ENCODE measurements around the gene IL12RB2.

Gene IL12RB2

GRCh38 chr1:67290236-67290635 lies 17.4 kb upstream of the IL12RB2 start:
- H3K27me3 ChIP-seq (replicated peaks; ENCODE audit: insufficient read depth, low read length): no peaks in the 10 kb centered on the region
- DNase-seq: no peak
- no peaks in the 10 kb centered on the region for H3K36me3 ChIP-seq (replicated peaks; ENCODE audit: insufficient read depth, low read length)
- H3K79me2 ChIP-seq (ENCODE audit: low read length): no peaks in the 10 kb centered on the region
- TF ChIP-seq EZH2 (optimal IDR thresholded peaks at IDR 0.05; ENCODE audit: low read depth, low read length) (no peak), CTCF (IDR thresholded peaks at IDR 0.05; ENCODE audit: low read length) (no peak), EZH2phosphoT487 (IDR thresholded peaks at IDR 0.05; ENCODE audit: low read length) (no peak)
- no peak overlapping the region for H2AFZ ChIP-seq (ENCODE audit: low read length)
- no peak overlapping the region for H3K4me3 ChIP-seq (ENCODE audit: low read length)
- no peaks in the 10 kb centered on the region for H3K9me2 ChIP-seq (replicated peaks; ENCODE audit: insufficient read depth, low read length)
- no peaks in the 10 kb centered on the region for H3K4me1 ChIP-seq (ENCODE audit: low read length)
- no peak overlapping the region for H3K27ac ChIP-seq (ENCODE audit: low read length)
- H3K4me2 ChIP-seq (ENCODE audit: low read depth, low read length): no peak overlapping the region
- no peaks in the 10 kb centered on the region for H3K9me3 ChIP-seq (replicated peaks; ENCODE audit: insufficient read depth, low read length)
- H3K9ac ChIP-seq (ENCODE audit: low read length): no peak overlapping the region
- no peaks in the 10 kb centered on the region for H4K20me1 ChIP-seq (ENCODE audit: insufficient read depth, low read length)
- H3F3A ChIP-seq (ENCODE audit: insufficient read depth, low read length): no peaks in the 10 kb centered on the region

GRCh38 chr1:67294836-67295617 lies 12.6 kb upstream of the IL12RB2 start:
- no peak overlapping the region for H2AFZ ChIP-seq (ENCODE audit: low read length)
- no peaks in the 10 kb centered on the region for H3F3A ChIP-seq (ENCODE audit: insufficient read depth, low read length)
- TF ChIP-seq EZH2phosphoT487 (IDR thresholded peaks at IDR 0.05; ENCODE audit: low read length) (no peak), EZH2 (optimal IDR thresholded peaks at IDR 0.05; ENCODE audit: low read depth, low read length) (no peak), CTCF (IDR thresholded peaks at IDR 0.05; ENCODE audit: low read length) (no peak)
- no peaks in the 10 kb centered on the region for H4K20me1 ChIP-seq (ENCODE audit: insufficient read depth, low read length)
- no peak overlapping the region for H3K4me2 ChIP-seq (ENCODE audit: low read depth, low read length)
- H3K9me3 ChIP-seq (replicated peaks; ENCODE audit: insufficient read depth, low read length): no peaks in the 10 kb centered on the region
- no peaks in the 10 kb centered on the region for H3K79me2 ChIP-seq (ENCODE audit: low read length)
- no peaks in the 10 kb centered on the region for H3K9me2 ChIP-seq (replicated peaks; ENCODE audit: insufficient read depth, low read length)
- H3K9ac ChIP-seq (ENCODE audit: low read length): no peak overlapping the region
- no peaks in the 10 kb centered on the region for H3K36me3 ChIP-seq (replicated peaks; ENCODE audit: insufficient read depth, low read length)
- no peaks in the 10 kb centered on the region for H3K27me3 ChIP-seq (replicated peaks; ENCODE audit: insufficient read depth, low read length)
- H3K4me3 ChIP-seq (ENCODE audit: low read length): no peak overlapping the region
- DNase-seq: no peak
- H3K27ac ChIP-seq (ENCODE audit: low read length): no peak overlapping the region
- H3K4me1 ChIP-seq (ENCODE audit: low read length): no peaks in the 10 kb centered on the region

- Histone ChIP-seq H3K36me3 (replicated peaks; ENCODE audit: insufficient read depth, low read length) (no peaks in the 10 kb centered on the region), H3K4me3 (ENCODE audit: low read length) (no peak overlapping the region), H3K4me2 (ENCODE audit: low read depth, low read length) (no peak overlapping the region), H3K27ac (ENCODE audit: low read length) (no peak overlapping the region), H3K9me3 (replicated peaks; ENCODE audit: insufficient read depth, low read length) (no peaks in the 10 kb centered on the region), H2AFZ (ENCODE audit: low read length) (no peak overlapping the region), H3K9me2 (replicated peaks; ENCODE audit: insufficient read depth, low read length) (no peaks in the 10 kb centered on the region), H4K20me1 (ENCODE audit: insufficient read depth, low read length) (no peaks in the 10 kb centered on the region), H3F3A (ENCODE audit: insufficient read depth, low read length) (no peaks in the 10 kb centered on the region), H3K4me1 (ENCODE audit: low read length) (no peaks in the 10 kb centered on the region), H3K9ac (ENCODE audit: low read length) (no peak overlapping the region), H3K79me2 (ENCODE audit: low read length) (no peaks in the 10 kb centered on the region), H3K27me3 (replicated peaks; ENCODE audit: insufficient read depth, low read length) (no peaks in the 10 kb centered on the region)
- no peak for DNase-seq
- no peak for TF ChIP-seq EZH2 (optimal IDR thresholded peaks at IDR 0.05; ENCODE audit: low read depth, low read length)
These were observed 8.9 kb upstream of the IL12RB2 start for GRCh38 chr1:67298762-67299161.

DNA sequence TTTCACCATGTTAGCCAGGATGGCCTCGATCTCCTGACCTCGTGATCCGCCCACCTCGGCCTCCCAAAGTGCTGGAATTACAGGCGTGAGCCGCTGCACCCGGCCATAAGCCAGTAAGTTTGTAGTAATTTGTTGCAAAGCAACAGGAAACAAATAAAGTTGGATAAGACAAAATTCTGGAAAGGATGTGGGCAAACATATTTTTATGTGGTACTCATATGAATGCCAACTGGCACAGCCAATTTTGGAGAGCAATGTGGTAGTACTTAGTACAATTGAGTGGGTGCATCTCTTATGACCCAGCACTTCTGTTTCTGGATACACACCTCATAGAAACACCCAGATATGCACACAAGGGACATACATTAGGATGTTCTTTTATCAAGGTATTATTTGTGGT lies 8.4 kb upstream of the IL12RB2 start:
- H3K79me2 ChIP-seq (ENCODE audit: low read length): no peaks in the 10 kb centered on the region
- no peak overlapping the region for H2AFZ ChIP-seq (ENCODE audit: low read length)
- no peaks in the 10 kb centered on the region for H4K20me1 ChIP-seq (ENCODE audit: insufficient read depth, low read length)
- H3K36me3 ChIP-seq (replicated peaks; ENCODE audit: insufficient read depth, low read length): no peaks in the 10 kb centered on the region
- no peaks in the 10 kb centered on the region for H3K9me2 ChIP-seq (replicated peaks; ENCODE audit: insufficient read depth, low read length)
- H3K27me3 ChIP-seq (replicated peaks; ENCODE audit: insufficient read depth, low read length): no peaks in the 10 kb centered on the region
- no peak overlapping the region for H3K9ac ChIP-seq (ENCODE audit: low read length)
- no peak for DNase-seq
- H3K4me2 ChIP-seq (ENCODE audit: low read depth, low read length): no peak overlapping the region
- H3K4me3 ChIP-seq (ENCODE audit: low read length): no peak overlapping the region
- no peaks in the 10 kb centered on the region for H3F3A ChIP-seq (ENCODE audit: insufficient read depth, low read length)
- TF ChIP-seq EZH2phosphoT487 (IDR thresholded peaks at IDR 0.05; ENCODE audit: low read length) (no peak), EZH2 (optimal IDR thresholded peaks at IDR 0.05; ENCODE audit: low read depth, low read length) (no peak), CTCF (IDR thresholded peaks at IDR 0.05; ENCODE audit: low read length) (no peak)
- no peaks in the 10 kb centered on the region for H3K4me1 ChIP-seq (ENCODE audit: low read length)
- no peaks in the 10 kb centered on the region for H3K9me3 ChIP-seq (replicated peaks; ENCODE audit: insufficient read depth, low read length)
- no peak overlapping the region for H3K27ac ChIP-seq (ENCODE audit: low read length)

Measured in MM.1S (cell line).